ENCODE measurements around the gene ARAP1.

Gene ARAP1

GRCh38 chr11:72647882-72648281 lies 104.3 kb downstream of the ARAP1 start:
- H3K23ac ChIP-seq (ENCODE audit: low read length in 2 of 2) = no peak overlapping the region
- no peak overlapping the region for H3K4me3 ChIP-seq (ENCODE audit: insufficient read depth in 1 of 2, low read depth in 1 of 2, low read length in 2 of 2)
- no peak overlapping the region for H3K9ac ChIP-seq (ENCODE audit: low read length)
- no peaks in the 10 kb centered on the region for H3K9me3 ChIP-seq (ENCODE audit: control insufficient read depth, low read length)
- H2AFZ ChIP-seq (ENCODE audit: low read depth, low read length) = no peak overlapping the region
- no peak for DNase-seq
- H4K91ac ChIP-seq (ENCODE audit: low read length) = peak overlapping the region; percentile 32
- H2BK5ac ChIP-seq (ENCODE audit: low read depth, low read length, poor library complexity, severe bottlenecking) = no peak overlapping the region
- H3K14ac ChIP-seq (ENCODE audit: low read length in 2 of 2) = peak overlapping the region in 1 of 2 experiments; percentile 19
- H3K27me3 ChIP-seq (ENCODE audit: control insufficient read depth in 1 of 2, insufficient read depth in 1 of 2, low read length in 2 of 2) = peaks cover 24 to 27% of the 10 kb centered on the region in 2 experiments
- 87% methylated on average over 4 of the region's 4 CpGs for WGBS
- H4K8ac ChIP-seq (ENCODE audit: low read length) = no peak overlapping the region
- no peaks in the 10 kb centered on the region for H3K79me1 ChIP-seq (replicated peaks; ENCODE audit: low read length, poor library complexity, severe bottlenecking)
- H3K36me3 ChIP-seq (ENCODE audit: control insufficient read depth in 1 of 2, insufficient read depth in 2 of 2, low read depth in 1 of 2, low read length in 2 of 2) = no peaks in the 10 kb centered on the region
- H2BK120ac ChIP-seq (ENCODE audit: low read depth, low read length) = no peak overlapping the region
- no peak overlapping the region for H3K27ac ChIP-seq (ENCODE audit: low read length, poor library complexity, severe bottlenecking)
- no peak overlapping the region for H3K18ac ChIP-seq (ENCODE audit: low read depth in 1 of 2, low read length in 2 of 2)
- peaks cover 10% of the 10 kb centered on the region for H3K4me1 ChIP-seq (ENCODE audit: control insufficient read depth, insufficient read depth, low read depth, low read length)
- no peak overlapping the region for H2BK12ac ChIP-seq (ENCODE audit: low read length in 2 of 2)
- H3K4ac ChIP-seq (ENCODE audit: low read depth in 1 of 2, low read length in 2 of 2) = no peak overlapping the region
- no peak overlapping the region for H2BK15ac ChIP-seq (ENCODE audit: low read depth, poor library complexity, severe bottlenecking)
- H2AK5ac ChIP-seq (ENCODE audit: low read length, severe bottlenecking) = no peak overlapping the region
- H3K4me2 ChIP-seq (ENCODE audit: low read length, poor library complexity, severe bottlenecking) = no peak overlapping the region

- H4K8ac ChIP-seq (ENCODE audit: low read length) = no peak overlapping the region
- 66% methylated on average over 2 of the region's 2 CpGs for WGBS
- H3K18ac ChIP-seq (ENCODE audit: low read depth in 1 of 2, low read length in 2 of 2) = no peak overlapping the region
- no peak for DNase-seq
- H3K27me3 ChIP-seq (ENCODE audit: control insufficient read depth in 1 of 2, insufficient read depth in 1 of 2, low read length in 2 of 2) = peaks cover 16 to 19% of the 10 kb centered on the region in 2 experiments
- no peak overlapping the region for H2AK5ac ChIP-seq (ENCODE audit: low read length, severe bottlenecking)
- no peak overlapping the region for H3K4me3 ChIP-seq (ENCODE audit: insufficient read depth in 1 of 2, low read depth in 1 of 2, low read length in 2 of 2)
- no peak overlapping the region for H3K4ac ChIP-seq (ENCODE audit: low read depth in 1 of 2, low read length in 2 of 2)
- H3K9me3 ChIP-seq (ENCODE audit: control insufficient read depth, low read length) = no peaks in the 10 kb centered on the region
- no peak overlapping the region for H4K91ac ChIP-seq (ENCODE audit: low read length)
- H3K79me1 ChIP-seq (replicated peaks; ENCODE audit: low read length, poor library complexity, severe bottlenecking) = no peaks in the 10 kb centered on the region
- H3K9ac ChIP-seq (ENCODE audit: low read length) = no peak overlapping the region
- no peaks in the 10 kb centered on the region for H3K36me3 ChIP-seq (ENCODE audit: control insufficient read depth in 1 of 2, insufficient read depth in 2 of 2, low read depth in 1 of 2, low read length in 2 of 2)
- no peak overlapping the region for H2BK120ac ChIP-seq (ENCODE audit: low read depth, low read length)
- H3K4me1 ChIP-seq (ENCODE audit: control insufficient read depth, insufficient read depth, low read depth, low read length) = peaks cover 18% of the 10 kb centered on the region
- no peak overlapping the region for H3K27ac ChIP-seq (ENCODE audit: low read length, poor library complexity, severe bottlenecking)
- H2BK12ac ChIP-seq (ENCODE audit: low read length in 2 of 2) = no peak overlapping the region
- no peak overlapping the region for H2BK5ac ChIP-seq (ENCODE audit: low read depth, low read length, poor library complexity, severe bottlenecking)
- H2AFZ ChIP-seq (ENCODE audit: low read depth, low read length) = no peak overlapping the region
- H3K14ac ChIP-seq (ENCODE audit: low read length in 2 of 2) = no peak overlapping the region
- no peak overlapping the region for H3K4me2 ChIP-seq (ENCODE audit: low read length, poor library complexity, severe bottlenecking)
- no peak overlapping the region for H2BK15ac ChIP-seq (ENCODE audit: low read depth, poor library complexity, severe bottlenecking)
- no peak overlapping the region for H3K23ac ChIP-seq (ENCODE audit: low read length in 2 of 2)
These were observed 105.7 kb downstream of the ARAP1 start for GRCh38 chr11:72646472-72646871.

- no peak overlapping the region for H2BK5ac ChIP-seq (ENCODE audit: low read depth, low read length, poor library complexity, severe bottlenecking)
- H3K9me3 ChIP-seq (ENCODE audit: control insufficient read depth, low read length) = no peaks in the 10 kb centered on the region
- no peaks in the 10 kb centered on the region for H3K79me1 ChIP-seq (replicated peaks; ENCODE audit: low read length, poor library complexity, severe bottlenecking)
- H2AFZ ChIP-seq (ENCODE audit: low read depth, low read length) = no peak overlapping the region
- H3K27ac ChIP-seq (ENCODE audit: low read length, poor library complexity, severe bottlenecking) = no peak overlapping the region
- no peak overlapping the region for H3K9ac ChIP-seq (ENCODE audit: low read length)
- no peak overlapping the region for H3K23ac ChIP-seq (ENCODE audit: low read length in 2 of 2)
- no peak for DNase-seq
- H3K4ac ChIP-seq (ENCODE audit: low read depth in 1 of 2, low read length in 2 of 2) = no peak overlapping the region
- H3K4me2 ChIP-seq (ENCODE audit: low read length, poor library complexity, severe bottlenecking) = no peak overlapping the region
- no peak overlapping the region for H3K14ac ChIP-seq (ENCODE audit: low read length in 2 of 2)
- H3K36me3 ChIP-seq (ENCODE audit: control insufficient read depth in 1 of 2, insufficient read depth in 2 of 2, low read depth in 1 of 2, low read length in 2 of 2) = no peaks in the 10 kb centered on the region
- no peak overlapping the region for H2BK15ac ChIP-seq (ENCODE audit: low read depth, poor library complexity, severe bottlenecking)
- no peak overlapping the region for H2BK120ac ChIP-seq (ENCODE audit: low read depth, low read length)
- H4K8ac ChIP-seq (ENCODE audit: low read length) = no peak overlapping the region
- peaks cover 18% of the 10 kb centered on the region for H3K4me1 ChIP-seq (ENCODE audit: control insufficient read depth, insufficient read depth, low read depth, low read length)
- 78% methylated on average over 3 of the region's 3 CpGs for WGBS
- H3K27me3 ChIP-seq (ENCODE audit: control insufficient read depth in 1 of 2, insufficient read depth in 1 of 2, low read length in 2 of 2) = peaks cover 16 to 19% of the 10 kb centered on the region in 2 experiments
- H2AK5ac ChIP-seq (ENCODE audit: low read length, severe bottlenecking) = no peak overlapping the region
- H2BK12ac ChIP-seq (ENCODE audit: low read length in 2 of 2) = no peak overlapping the region
- H4K91ac ChIP-seq (ENCODE audit: low read length) = no peak overlapping the region
- H3K4me3 ChIP-seq (ENCODE audit: insufficient read depth in 1 of 2, low read depth in 1 of 2, low read length in 2 of 2) = no peak overlapping the region
- no peak overlapping the region for H3K18ac ChIP-seq (ENCODE audit: low read depth in 1 of 2, low read length in 2 of 2)
These were observed 106.2 kb downstream of the ARAP1 start for GRCh38 chr11:72646024-72646423.

GRCh38 chr11:72643547-72643946 lies 108.7 kb downstream of the ARAP1 start:
- H3K27ac ChIP-seq (ENCODE audit: low read length, poor library complexity, severe bottlenecking) = no peak overlapping the region
- H3K4me3 ChIP-seq (ENCODE audit: insufficient read depth in 1 of 2, low read depth in 1 of 2, low read length in 2 of 2) = peak overlapping the region in 1 of 2 experiments; percentile 61
- H2BK12ac ChIP-seq (ENCODE audit: low read length in 2 of 2) = no peak overlapping the region
- H4K8ac ChIP-seq (ENCODE audit: low read length) = no peak overlapping the region
- no peak overlapping the region for H2BK120ac ChIP-seq (ENCODE audit: low read depth, low read length)
- 80% methylated on average over 7 of the region's 7 CpGs for WGBS
- H2AK5ac ChIP-seq (ENCODE audit: low read length, severe bottlenecking) = no peak overlapping the region
- H3K18ac ChIP-seq (ENCODE audit: low read depth in 1 of 2, low read length in 2 of 2) = no peak overlapping the region
- H4K91ac ChIP-seq (ENCODE audit: low read length) = no peak overlapping the region
- no peak overlapping the region for H3K4ac ChIP-seq (ENCODE audit: low read depth in 1 of 2, low read length in 2 of 2)
- no peak overlapping the region for H2AFZ ChIP-seq (ENCODE audit: low read depth, low read length)
- H3K79me1 ChIP-seq (replicated peaks; ENCODE audit: low read length, poor library complexity, severe bottlenecking) = no peaks in the 10 kb centered on the region
- peak overlapping the region; percentile 29 for H2BK15ac ChIP-seq (ENCODE audit: low read depth, poor library complexity, severe bottlenecking)
- H3K23ac ChIP-seq (ENCODE audit: low read length in 2 of 2) = no peak overlapping the region
- H3K14ac ChIP-seq (ENCODE audit: low read length in 2 of 2) = no peak overlapping the region
- peak overlapping the region; percentile 21 for H3K4me2 ChIP-seq (ENCODE audit: low read length, poor library complexity, severe bottlenecking)
- no peaks in the 10 kb centered on the region for H3K36me3 ChIP-seq (ENCODE audit: control insufficient read depth in 1 of 2, insufficient read depth in 2 of 2, low read depth in 1 of 2, low read length in 2 of 2)
- H3K9ac ChIP-seq (ENCODE audit: low read length) = peak overlapping the region; percentile 32
- H3K27me3 ChIP-seq (ENCODE audit: control insufficient read depth in 1 of 2, insufficient read depth in 1 of 2, low read length in 2 of 2) = peaks cover 35% of the 10 kb centered on the region in 2 experiments
- peaks cover 18% of the 10 kb centered on the region for H3K4me1 ChIP-seq (ENCODE audit: control insufficient read depth, insufficient read depth, low read depth, low read length)
- DNase-seq = peak; percentile 14
- H3K9me3 ChIP-seq (ENCODE audit: control insufficient read depth, low read length) = no peaks in the 10 kb centered on the region
- no peak overlapping the region for H2BK5ac ChIP-seq (ENCODE audit: low read depth, low read length, poor library complexity, severe bottlenecking)

Data from mesenchymal stem cell (in vitro differentiated cells and primary cell).